A549 (cell line): ENCODE results near the gene ROBO1.

Experiments
- EP300 ChIP-seq, 2 experiments: fragments of >200 bp; sonication (Bioruptor Twin); formaldehyde crosslinking; IDR thresholded peaks; 2 replicates in 1 of 2; 3 replicates in 1 of 2; pipeline ENCODE4 v1.6.1; 2016 to 2017
- GATA3 ChIP-seq: IDR thresholded peaks from 2 replicates; pipeline ENCODE4 v1.6.1; 2012; ENCODE audit warnings: borderline replicate concordance
- HOXA7 ChIP-seq: fragments of 250-450 bp; sonication (Bioruptor Pico); IDR thresholded peaks from 2 replicates; pipeline ENCODE4 v1.5.0; 2020; ENCODE audit warnings: mild to moderate bottlenecking, moderate library complexity
- MYC ChIP-seq: IDR thresholded peaks from 2 replicates; pipeline ENCODE4 v1.6.1; 2012; ENCODE audit warnings: mild to moderate bottlenecking, inconsistent platforms, low read length, improper control_type of control experiment, borderline replicate concordance
- NR3C1 ChIP-seq: fragments of >200 bp; sonication (Bioruptor Twin); formaldehyde crosslinking; IDR thresholded peaks from 3 replicates; pipeline ENCODE4 v1.6.1; 2017
- POLR2A ChIP-seq: IDR thresholded peaks from 2 replicates; pipeline ENCODE4 v1.6.1; 2012; ENCODE audit warnings: mild to moderate bottlenecking, low read length
- RARB ChIP-seq: fragments of 250-450 bp; sonication (Bioruptor Pico); IDR thresholded peaks from 2 replicates; pipeline ENCODE4 v1.8.0; 2021; ENCODE audit warnings: mild to moderate bottlenecking, moderate library complexity
- RFX5 ChIP-seq: fragments of 450-650 bp; IDR thresholded peaks from 2 replicates; pipeline ENCODE4 v1.7.1; 2014; ENCODE audit warnings: antibody characterized with exemption, mild to moderate bottlenecking, moderate library complexity
- SMC3 ChIP-seq: fragments of >200 bp; sonication (Bioruptor Twin); formaldehyde crosslinking; IDR thresholded peaks from 3 replicates; pipeline ENCODE4 v1.6.1; 2018; ENCODE audit warnings: inconsistent platforms
- TP53 ChIP-seq: fragments of 250-450 bp; sonication (Bioruptor Pico); IDR thresholded peaks from 2 replicates; pipeline ENCODE4 v1.5.0; 2021; ENCODE audit warnings: mild to moderate bottlenecking, moderate library complexity
- USF2 ChIP-seq: fragments of 450-650 bp; IDR thresholded peaks from 2 replicates; pipeline ENCODE4 v1.6.1; 2014; ENCODE audit warnings: antibody characterized with exemption
- TF ChIP-seq, protein P1 (sequence below): fragments of >200 bp; sonication (Bioruptor Twin); formaldehyde crosslinking; IDR thresholded peaks from 3 replicates; pipeline ENCODE4 v1.5.1; 2016
- TF ChIP-seq, protein P2 (sequence below): fragments of 150-350 bp; IDR thresholded peaks from 2 replicates; pipeline ENCODE4 v1.6.1; 2014; ENCODE audit warnings: low read depth, mild to moderate bottlenecking, low read length
- TF ChIP-seq, protein P3 (sequence below): IDR thresholded peaks from 2 replicates; pipeline ENCODE4 v1.6.1; 2012

- TF ChIP-seq EP300 (IDR thresholded peaks at IDR 0.05) = no peak
- no peak for TF ChIP-seq SMC3
- TF ChIP-seq MYC = no peak
- TF ChIP-seq, protein P1, sequence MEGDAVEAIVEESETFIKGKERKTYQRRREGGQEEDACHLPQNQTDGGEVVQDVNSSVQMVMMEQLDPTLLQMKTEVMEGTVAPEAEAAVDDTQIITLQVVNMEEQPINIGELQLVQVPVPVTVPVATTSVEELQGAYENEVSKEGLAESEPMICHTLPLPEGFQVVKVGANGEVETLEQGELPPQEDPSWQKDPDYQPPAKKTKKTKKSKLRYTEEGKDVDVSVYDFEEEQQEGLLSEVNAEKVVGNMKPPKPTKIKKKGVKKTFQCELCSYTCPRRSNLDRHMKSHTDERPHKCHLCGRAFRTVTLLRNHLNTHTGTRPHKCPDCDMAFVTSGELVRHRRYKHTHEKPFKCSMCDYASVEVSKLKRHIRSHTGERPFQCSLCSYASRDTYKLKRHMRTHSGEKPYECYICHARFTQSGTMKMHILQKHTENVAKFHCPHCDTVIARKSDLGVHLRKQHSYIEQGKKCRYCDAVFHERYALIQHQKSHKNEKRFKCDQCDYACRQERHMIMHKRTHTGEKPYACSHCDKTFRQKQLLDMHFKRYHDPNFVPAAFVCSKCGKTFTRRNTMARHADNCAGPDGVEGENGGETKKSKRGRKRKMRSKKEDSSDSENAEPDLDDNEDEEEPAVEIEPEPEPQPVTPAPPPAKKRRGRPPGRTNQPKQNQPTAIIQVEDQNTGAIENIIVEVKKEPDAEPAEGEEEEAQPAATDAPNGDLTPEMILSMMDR = no peak
- no peak for TF ChIP-seq TP53 (CRISPR knock-in tag)
- no peak for TF ChIP-seq RARB (CRISPR knock-in tag)
- no peak for TF ChIP-seq HOXA7 (CRISPR knock-in tag)
- TF ChIP-seq GATA3 = no peak
- TF ChIP-seq POLR2A = no peak
- TF ChIP-seq USF2 = no peak
- no peak for TF ChIP-seq RFX5
- no peak for TF ChIP-seq NR3C1
- TF ChIP-seq, protein P2, sequence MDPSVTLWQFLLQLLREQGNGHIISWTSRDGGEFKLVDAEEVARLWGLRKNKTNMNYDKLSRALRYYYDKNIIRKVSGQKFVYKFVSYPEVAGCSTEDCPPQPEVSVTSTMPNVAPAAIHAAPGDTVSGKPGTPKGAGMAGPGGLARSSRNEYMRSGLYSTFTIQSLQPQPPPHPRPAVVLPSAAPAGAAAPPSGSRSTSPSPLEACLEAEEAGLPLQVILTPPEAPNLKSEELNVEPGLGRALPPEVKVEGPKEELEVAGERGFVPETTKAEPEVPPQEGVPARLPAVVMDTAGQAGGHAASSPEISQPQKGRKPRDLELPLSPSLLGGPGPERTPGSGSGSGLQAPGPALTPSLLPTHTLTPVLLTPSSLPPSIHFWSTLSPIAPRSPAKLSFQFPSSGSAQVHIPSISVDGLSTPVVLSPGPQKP = no peak
- TF ChIP-seq, protein P3, sequence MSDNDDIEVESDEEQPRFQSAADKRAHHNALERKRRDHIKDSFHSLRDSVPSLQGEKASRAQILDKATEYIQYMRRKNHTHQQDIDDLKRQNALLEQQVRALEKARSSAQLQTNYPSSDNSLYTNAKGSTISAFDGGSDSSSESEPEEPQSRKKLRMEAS = no peak
Observed at GRCh38 chr3:79015854-79016253, 751.9 kb downstream of the ROBO1 start.
